GM18868 (cell line): ENCODE results near the gene PFKFB3.
"Not testable (repeated sequence)": the region's sequence is repeated elsewhere in the genome, so short reads cannot be mapped to it uniquely, and the experiment has no call there.

ENCODE experiments used
- ATAC-seq: cut with Tn5 transposase; IDR thresholded peaks from one replicate; pipeline ENCODE4 v1.9.1; 2021; ENCODE audit warnings: mild to moderate bottlenecking, moderate library complexity; ENCODE audit not compliant: unreplicated experiment

Gene PFKFB3

GRCh38 chr10:6177880-6178281 is 24.9 kb upstream of the PFKFB3 start:
- no peak for ATAC-seq

GRCh38 chr10:6178581-6178980 is 24.2 kb upstream of the PFKFB3 start:
- ATAC-seq, result no peak

- ATAC-seq, result no peak
These were observed 23.7 kb upstream of the PFKFB3 start for GRCh38 chr10:6179078-6179477.

GRCh38 chr10:6180480-6181110 is 22.1 kb upstream of the PFKFB3 start:
- ATAC-seq, result no peak

- no peak for ATAC-seq
These were observed 21.5 kb upstream of the PFKFB3 start for GRCh38 chr10:6181249-6181648.

GRCh38 chr10:6182454-6183098 is 20.2 kb upstream of the PFKFB3 start:
- no peak for ATAC-seq

- no peak for ATAC-seq
These were observed 17.6 kb upstream of the PFKFB3 start for GRCh38 chr10:6185039-6185716.

- ATAC-seq, result no peak
These were observed 15.9 kb upstream of the PFKFB3 start for GRCh38 chr10:6186894-6187256.

- ATAC-seq, result no peak
These were observed 15.5 kb upstream of the PFKFB3 start for GRCh38 chr10:6187278-6187677.

- ATAC-seq, result not testable (repeated sequence)
These were observed 12.7 kb upstream of the PFKFB3 start for GRCh38 chr10:6190033-6190432.

GRCh38 chr10:6191147-6191546 is 11.6 kb upstream of the PFKFB3 start:
- no peak for ATAC-seq

GRCh38 chr10:6191569-6191968 is 11.2 kb upstream of the PFKFB3 start:
- ATAC-seq, result no peak

GRCh38 chr10:6193342-6193741 is 9.4 kb upstream of the PFKFB3 start:
- ATAC-seq, result not testable (repeated sequence)

GRCh38 chr10:6194311-6194710 is 8.4 kb upstream of the PFKFB3 start:
- no peak for ATAC-seq

- ATAC-seq, result no peak
These were observed 7.4 kb upstream of the PFKFB3 start for GRCh38 chr10:6195376-6195775.

GRCh38 chr10:6195846-6196245 is 6.9 kb upstream of the PFKFB3 start:
- ATAC-seq, result no peak

- ATAC-seq, result not testable (repeated sequence)
These were observed 6.2 kb upstream of the PFKFB3 start for GRCh38 chr10:6196524-6196923.

GRCh38 chr10:6197321-6197720 is 5.4 kb upstream of the PFKFB3 start:
- no peak for ATAC-seq

- ATAC-seq, result no peak
These were observed 4.6 kb upstream of the PFKFB3 start for GRCh38 chr10:6198171-6198570.

- ATAC-seq, result no peak
These were observed 3.5 kb upstream of the PFKFB3 start for GRCh38 chr10:6199131-6199733.

- no peak for ATAC-seq
These were observed 2.3 kb upstream of the PFKFB3 start for GRCh38 chr10:6200440-6200733.
